HepG2 (cell line): Measurements from ENCODE around the gene RAB34. TPM values are rescaled to one million over a fixed set of nuclear protein-coding genes. Genes with fewer than 3 reads are reported as not detected.
A peak's percentile ranks its signal among the peaks of the same experiment; 100 is the strongest.

Experiments used
- ATAC-seq: fragments of 200-7000 bp; cut with Tn5 transposase; 3 replicates; pipeline ENCODE4 v1.9.1; 2020; ENCODE audit warnings: mild to moderate bottlenecking, moderate library complexity
- BruUV-seq: library from RNA; stranded (reverse); fragments of 400-500 nt; replicated peaks from 2 replicates; lab custom pipeline; 2021; lab: Mats Ljungman, UMichigan
- CTCF ChIA-PET: fragments of 300-600 bp; formaldehyde crosslinking; extraction: SDS; loops from one replicate; lab custom pipeline; 2021; ENCODE audit warnings: low total read pairs, inconsistent platforms, low intra/inter-chr PET ratio; lab: Yijun Ruan, JAX
- POLR2A ChIA-PET: fragments of 350-600 bp; sonication (Branson Sonifier 250); formaldehyde crosslinking; loops from one replicate; lab custom pipeline; 2020; ENCODE audit warnings: antibody characterized with exemption, inconsistent platforms; lab: Yijun Ruan, JAX
- DNase-seq: peaks from one replicate; pipeline ENCODE4 v3.0.0-alpha.2; 2015; ENCODE audit warnings: low spot score
- FAIRE-seq: peaks from 3 replicates; lab custom pipeline; 2011; peaks lifted over from hg19 to GRCh38; lab: Jason Lieb, UNC
- H2AFZ ChIP-seq: one replicate; pipeline ENCODE4 v1.6.1; 2011; ENCODE audit warnings: low read length, inconsistent platforms
- H3K27ac ChIP-seq: fragments of 300-600 bp; 3 replicates; pipeline ENCODE4 v1.8.0; 2011; ENCODE audit warnings: mixed run types, mild to moderate bottlenecking, mixed read lengths, low read length, inconsistent platforms; ENCODE audit not compliant: insufficient read depth; ENCODE audit errors: extremely low read length
- H3K27me3 ChIP-seq, 2 experiments: fragments of 200-600 bp in 1 of 2; 2 replicates in 1 of 2; 3 replicates in 1 of 2; pipeline versions ENCODE4 v1.6.0 to v1.8.0; 2011; ENCODE audit warnings: low read length in 2 of 2, mild to moderate bottlenecking in 2 of 2, moderate library complexity in 2 of 2, inconsistent platforms in 1 of 2; ENCODE audit not compliant: insufficient read depth in 2 of 2, control insufficient read depth in 1 of 2
- H3K36me3 ChIP-seq, 2 experiments: fragments of 200-600 bp in 1 of 2; replicated peaks in 1 of 2; 2 replicates in 1 of 2; 3 replicates in 1 of 2; pipeline versions ENCODE4 v1.5.1 to v1.8.0; 2011; ENCODE audit warnings: low read length in 2 of 2, inconsistent platforms in 1 of 2; ENCODE audit not compliant: insufficient read depth in 2 of 2, control insufficient read depth in 1 of 2
- H3K4me1 ChIP-seq: 2 replicates; pipeline ENCODE4 v1.5.1; 2012; ENCODE audit warnings: low read length, inconsistent platforms; ENCODE audit not compliant: insufficient read depth
- H3K4me2 ChIP-seq: 2 replicates; pipeline ENCODE4 v1.6.0; 2011; ENCODE audit warnings: low read depth, low read length, inconsistent platforms
- H3K4me3 ChIP-seq, 3 experiments: fragments of 200-600 bp in 1 of 3; sonication (generic), shearing (Covaris generic) in 1 of 3; replicated peaks in 1 of 3; 2 replicates each; pipeline ENCODE4 v1.5.1; 2011 to 2016; ENCODE audit warnings: low read length in 3 of 3, inconsistent platforms in 2 of 3, low read depth in 2 of 3, mild to moderate bottlenecking in 2 of 3, control low read depth in 1 of 3, mixed read lengths in 1 of 3; ENCODE audit not compliant: insufficient read depth in 1 of 3
- H3K79me2 ChIP-seq: one replicate; pipeline ENCODE4 v1.6.1; 2011; ENCODE audit warnings: low read length, inconsistent platforms; ENCODE audit not compliant: insufficient read depth
- H3K9ac ChIP-seq: 2 replicates; pipeline ENCODE4 v1.6.0; 2011; ENCODE audit warnings: mild to moderate bottlenecking, low read depth, low read length, inconsistent platforms; ENCODE audit not compliant: insufficient read depth
- H3K9me3 ChIP-seq: 2 replicates; pipeline ENCODE4 v1.5.1; 2012; ENCODE audit warnings: mild to moderate bottlenecking, low read length
- H4K20me1 ChIP-seq: 2 replicates; pipeline ENCODE4 v1.6.0; 2011; ENCODE audit warnings: inconsistent platforms, mild to moderate bottlenecking, low read length, moderate library complexity; ENCODE audit not compliant: insufficient read depth
- BHLHE40 ChIP-seq: IDR thresholded peaks from 2 replicates; pipeline ENCODE4 v1.6.1; 2011; ENCODE audit warnings: low read length, improper control_type of control experiment
- CHD2 ChIP-seq: IDR thresholded peaks from 2 replicates; pipeline ENCODE4 v1.6.1; 2011; ENCODE audit warnings: low read depth, low read length, improper control_type of control experiment
- HNRNPLL ChIP-seq: fragments of 200-400 bp; formaldehyde crosslinking; IDR thresholded peaks from 2 replicates; pipeline ENCODE4 v1.6.1; 2017; ENCODE audit warnings: mild to moderate bottlenecking, low read depth, low read length; ENCODE audit not compliant: poor library complexity, severe bottlenecking
- HOXA5 ChIP-seq: sonication (generic); formaldehyde crosslinking; IDR thresholded peaks from 2 replicates; pipeline ENCODE4 v1.4.0; 2020; ENCODE audit warnings: missing genetic modification reagents
- MIER2 ChIP-seq: IDR thresholded peaks from 2 replicates; pipeline ENCODE4 v1.6.1; 2016; ENCODE audit warnings: missing biosample characterization, missing genetic modification reagents
- ONECUT2 ChIP-seq: sonication (generic); formaldehyde crosslinking; IDR thresholded peaks from 2 replicates; pipeline ENCODE4 v1.4.0; 2020; ENCODE audit warnings: missing genetic modification reagents
- REL ChIP-seq: sonication (generic); formaldehyde crosslinking; conservative IDR thresholded peaks from 2 replicates; pipeline ENCODE4 v1.8.0; 2022; ENCODE audit warnings: mild to moderate bottlenecking, missing genetic modification reagents, moderate library complexity
- RFX1 ChIP-seq: fragments of 450-650 bp; IDR thresholded peaks from 2 replicates; pipeline ENCODE4 v1.6.1; 2017
- SAFB2 ChIP-seq: sonication (generic); formaldehyde crosslinking; IDR thresholded peaks from 2 replicates; pipeline ENCODE4 v1.5.1; 2020; ENCODE audit warnings: missing genetic modification reagents, low read depth, mild to moderate bottlenecking, borderline replicate concordance
- SRY ChIP-seq: sonication (generic); formaldehyde crosslinking; IDR thresholded peaks from 2 replicates; pipeline ENCODE4 v1.8.0; 2022; ENCODE audit warnings: mild to moderate bottlenecking, missing genetic modification reagents
- TFAP4 ChIP-seq: sonication (generic); IDR thresholded peaks from 2 replicates; pipeline ENCODE4 v1.6.1; 2016; ENCODE audit warnings: low read depth, borderline replicate concordance
- ZGPAT ChIP-seq: IDR thresholded peaks from 2 replicates; pipeline ENCODE4 v1.6.1; 2016; ENCODE audit warnings: mild to moderate bottlenecking
- ZIK1 ChIP-seq: sonication (generic); formaldehyde crosslinking; IDR thresholded peaks from 2 replicates; pipeline ENCODE4 v1.5.0; 2020; ENCODE audit warnings: mild to moderate bottlenecking, low read depth, missing genetic modification reagents, borderline replicate concordance
- ZNF230 ChIP-seq: sonication (generic); formaldehyde crosslinking; IDR thresholded peaks from 2 replicates; pipeline ENCODE4 v1.4.0; 2020; ENCODE audit warnings: mild to moderate bottlenecking, missing genetic modification reagents
- ZNF317 ChIP-seq: sonication (generic); formaldehyde crosslinking; IDR thresholded peaks from 2 replicates; pipeline ENCODE4 v1.5.0; 2020; ENCODE audit warnings: mild to moderate bottlenecking, missing genetic modification reagents
- ZNF329 ChIP-seq: sonication (generic); formaldehyde crosslinking; IDR thresholded peaks from 2 replicates; pipeline ENCODE4 v1.9.0; 2021; ENCODE audit warnings: low read depth, mild to moderate bottlenecking, missing genetic modification reagents
- ZNF354B ChIP-seq: sonication (generic); formaldehyde crosslinking; IDR thresholded peaks from 2 replicates; pipeline ENCODE4 v1.8.0; 2022; ENCODE audit warnings: mild to moderate bottlenecking, missing genetic modification reagents
- ZNF496 ChIP-seq: sonication (generic); formaldehyde crosslinking; IDR thresholded peaks from 2 replicates; pipeline ENCODE4 v1.8.1; 2023; ENCODE audit warnings: mild to moderate bottlenecking, moderate library complexity, missing genetic modification reagents; ENCODE audit not compliant: insufficient replicate concordance
- ZXDC ChIP-seq: sonication (generic); formaldehyde crosslinking; IDR thresholded peaks from 2 replicates; pipeline ENCODE4 v1.5.0; 2020; ENCODE audit warnings: mild to moderate bottlenecking, missing genetic modification reagents
- WGBS: methylation state at CpG from one replicate; pipeline ENCODE4 v1.1.6; 2017; ENCODE audit warnings: low lambda C conversion rate; 5-methylcytosine and 5-hydroxymethylcytosine counted together
- in situ Hi-C: cut with HindIII; loops from 2 replicates; pipeline ENCODE4 v1.10.0; 2017; ENCODE audit warnings: low pct_unique_long_range_greater_than_20kb; ENCODE audit not compliant: extremely low pct_ligation_motif_present
- intact Hi-C: fragments of 100-400 bp; cut with micrococcal nuclease; formaldehyde crosslinking; loops from one replicate; pipeline ENCODE4 v1.10.0; 2022; ENCODE audit not compliant: unreplicated experiment
- polyA plus RNA-seq, 8 experiments: library from polyadenylated mRNA; depleted of rRNA in 3 of 8; stranded (reverse) in 7 of 8; unstranded in 1 of 8; fragments of >200 nt; fragmentation: Illumina TruSeq in 4 of 8; extraction: Trizol in 4 of 8; gene quantifications; 2 replicates each; pipeline versions ENCODE4 v1.2.1 to v1.2.3, GENCODE V29; 2011 to 2016; ENCODE audit warnings: low read depth in 4 of 8, missing spikeins in 1 of 8, mixed read lengths in 1 of 8; ENCODE audit not compliant: insufficient read depth in 1 of 8
- total RNA-seq, 5 experiments: library from RNA; depleted of rRNA; stranded (reverse); fragments of >200 nt; fragmentation: Illumina TruSeq; extraction: Trizol; gene quantifications; 2 replicates each; pipeline ENCODE4 v1.2.3, GENCODE V29; 2016; ENCODE audit warnings: low read depth in 1 of 5

Gene RAB34
- total and polyA plus RNA-seq, 2 of the 13 experiments (the other 11 are each of a cell fraction or from before 2014, with no cell fraction given), result 0.49 TPM; not detected in 1

- BruUV-seq, result TSS peak; percentile 47
- H3K27ac ChIP-seq, result peak within 1 kb of the TSS; percentile 95
- 0% methylated on average over 6 of the region's 70 CpGs for WGBS
- FAIRE-seq, result peak; percentile 46
- no peak within 1 kb of the TSS for H2AFZ ChIP-seq
- DNase-seq, result peak; percentile 73
- peak within 1 kb of the TSS; percentile 98 for H3K4me2 ChIP-seq
- in situ Hi-C loops (loop anchor here (25.0 kb wide), 1 partner anchor 369 kb away; no protein-coding TSS in a partner anchor), intact Hi-C loops (no loop called here)
- H3K9me3 ChIP-seq, result no peaks in the 10 kb centered on the region
- ChIA-PET POLR2A (interaction anchor here (0.9 to 12.3 kb wide), 9 partner anchors 9 to 194 kb away, joined by 3 to 590 read pairs (median 4); partner anchors contain the start of genes BLTP2, NEK8, PROCA1 and RPL23A), CTCF (interaction anchor here (2.8 kb wide), 1 partner anchor 16 kb away, joined by 14 read pairs; the partner anchor contains the start of gene TLCD1)
- H4K20me1 ChIP-seq, result peaks cover 28% of the 10 kb centered on the region
- H3K4me3 ChIP-seq, result peak within 1 kb of the TSS; percentile 72 to 93 (median 74)
- ATAC-seq, result peak; percentile 64
- H3K4me1 ChIP-seq, result peaks cover 49% of the 10 kb centered on the region
- peak within 1 kb of the TSS; percentile 98 for H3K9ac ChIP-seq
- H3K36me3 ChIP-seq, result peaks cover 27 to 30% of the 10 kb centered on the region in 2 experiments
- no peaks in the 10 kb centered on the region; a peak in 1 of 5 replicates for H3K27me3 ChIP-seq
- peaks cover 33% of the 10 kb centered on the region for H3K79me2 ChIP-seq
- TF ChIP-seq HOXA5 (CRISPR knock-in tag) (peak; percentile 29; the same call in 1 of the 2 replicates), SAFB2 (CRISPR knock-in tag) (peak; percentile 88; the same call in 1 of the 2 replicates), RFX1 (no peak; the same call in 1 of the 2 replicates), ZNF354B (CRISPR knock-in tag) (no peak), BHLHE40 (peak; percentile 47; the same call in 1 of the 2 replicates), SRY (CRISPR knock-in tag) (no peak; the same call in 1 of the 2 replicates), TFAP4 (peak; percentile 60; the same call in 1 of the 2 replicates), ZXDC (CRISPR knock-in tag) (no peak), ZNF230 (CRISPR knock-in tag) (no peak), ZNF496 (no peak), ZNF329 (CRISPR knock-in tag) (no peak; the same call in 1 of the 2 replicates), MIER2 (CRISPR knock-in tag) (no peak), REL (no peak), ZIK1 (CRISPR knock-in tag) (no peak; the same call in 1 of the 2 replicates), ZNF317 (CRISPR knock-in tag) (0 out of 2 replicates have a peak, but pooled peaks have one; percentile 55), CHD2 (no peak), HNRNPLL (peak; percentile 10), ZGPAT (CRISPR knock-in tag) (no peak), ONECUT2 (CRISPR knock-in tag) (no peak)
Measured at GRCh38 chr17:28743243-28744103, 25.8 kb upstream of the RAB34 start, which contains the start of gene TRAF4. TSS of gene TRAF4 (plus strand) at chr17:28744011. CDS start at chr17:28744113, 102 bp downstream.
